SIG-M5 (cell line): ENCODE results near the gene BHLHE23.

Source experiments
- DNase-seq: peaks from one replicate; lab custom pipeline; 2025; lab: John Stamatoyannopoulos, UW

The BHLHE23 gene

DNA sequence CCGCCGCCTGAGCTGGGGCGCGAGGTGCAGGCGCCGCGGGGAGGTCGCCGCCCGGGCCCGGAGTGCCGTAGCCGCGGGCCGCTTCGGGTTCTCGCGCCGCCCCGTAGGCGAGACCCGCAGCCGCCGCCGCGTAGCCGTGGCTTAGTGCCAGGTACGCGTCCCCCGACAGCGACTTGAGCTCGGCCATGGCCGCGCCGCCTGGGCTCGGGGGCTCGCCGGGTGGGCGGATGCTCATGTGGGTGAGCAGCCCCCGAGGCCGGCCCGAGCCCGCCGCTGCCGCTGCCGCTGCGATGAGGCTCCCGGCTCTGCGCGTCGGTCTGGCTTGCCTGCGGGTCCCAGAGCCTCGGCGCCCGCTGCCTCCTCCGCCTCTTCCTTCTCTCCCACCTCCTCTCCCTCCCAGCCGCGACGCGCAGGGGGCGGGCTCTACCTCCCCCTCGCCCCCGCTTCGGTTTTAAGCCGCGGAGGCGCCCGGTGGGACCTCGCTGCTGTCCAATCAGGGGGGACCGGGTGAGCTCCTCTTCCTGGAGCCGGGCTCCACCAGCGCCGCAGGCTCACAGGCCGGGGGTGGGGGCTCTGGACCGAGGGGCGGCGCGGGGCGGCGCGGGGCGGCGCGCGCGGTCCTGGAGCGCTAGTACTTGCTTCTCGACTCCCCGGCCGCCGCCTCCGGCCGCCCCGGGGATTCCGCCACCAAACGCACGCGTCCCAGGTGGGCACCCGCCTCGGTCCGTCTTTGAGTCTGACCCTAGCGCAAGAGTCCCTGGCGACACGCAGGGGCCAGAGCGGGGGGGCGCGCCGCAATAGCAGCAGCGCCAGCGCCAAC is at the start of gene BHLHE23:
TSS of gene BHLHE23 (minus strand) at position 425 of the 820 bp plus-strand sequence. CDS start at position 235, 190 bp downstream.
- no peak for DNase-seq

GRCh38 chr20:63055575-63056235 is 48.9 kb upstream of the BHLHE23 start:
- DNase-seq = no peak

- DNase-seq = no peak
Measured at GRCh38 chr20:63054681-63055240, 48.0 kb upstream of the BHLHE23 start.

GRCh38 chr20:63054103-63054474 is 47.3 kb upstream of the BHLHE23 start:
- DNase-seq = no peak

- no peak for DNase-seq
Measured at GRCh38 chr20:63053432-63054102, 46.8 kb upstream of the BHLHE23 start.

GRCh38 chr20:63052571-63053431 is 46.0 kb upstream of the BHLHE23 start:
- DNase-seq = no peak

DNA sequence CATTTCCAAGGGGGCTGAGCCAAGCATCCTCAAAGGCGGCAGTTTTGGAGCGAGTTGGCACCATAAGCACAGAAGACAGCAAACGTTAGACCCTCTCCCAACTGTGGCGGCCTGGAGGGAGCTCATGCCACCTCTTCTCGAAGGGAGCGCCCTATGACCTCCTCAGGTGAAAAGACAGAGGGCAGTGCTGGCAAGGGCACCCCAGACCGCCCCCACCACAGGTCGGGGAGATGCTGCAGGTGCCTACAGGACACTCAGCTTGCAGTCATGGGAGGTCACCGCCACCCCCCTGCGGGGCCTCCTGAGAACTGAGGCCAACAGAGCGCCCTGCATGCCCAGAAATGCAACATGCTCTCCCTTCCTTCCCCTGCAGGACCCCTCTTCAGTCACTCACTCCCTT is 45.1 kb upstream of the BHLHE23 start:
- no peak for DNase-seq

- no peak for DNase-seq
Measured at GRCh38 chr20:63051186-63051860, 44.6 kb upstream of the BHLHE23 start.

GRCh38 chr20:63050406-63050805 is 43.6 kb upstream of the BHLHE23 start:
- no peak for DNase-seq

DNA sequence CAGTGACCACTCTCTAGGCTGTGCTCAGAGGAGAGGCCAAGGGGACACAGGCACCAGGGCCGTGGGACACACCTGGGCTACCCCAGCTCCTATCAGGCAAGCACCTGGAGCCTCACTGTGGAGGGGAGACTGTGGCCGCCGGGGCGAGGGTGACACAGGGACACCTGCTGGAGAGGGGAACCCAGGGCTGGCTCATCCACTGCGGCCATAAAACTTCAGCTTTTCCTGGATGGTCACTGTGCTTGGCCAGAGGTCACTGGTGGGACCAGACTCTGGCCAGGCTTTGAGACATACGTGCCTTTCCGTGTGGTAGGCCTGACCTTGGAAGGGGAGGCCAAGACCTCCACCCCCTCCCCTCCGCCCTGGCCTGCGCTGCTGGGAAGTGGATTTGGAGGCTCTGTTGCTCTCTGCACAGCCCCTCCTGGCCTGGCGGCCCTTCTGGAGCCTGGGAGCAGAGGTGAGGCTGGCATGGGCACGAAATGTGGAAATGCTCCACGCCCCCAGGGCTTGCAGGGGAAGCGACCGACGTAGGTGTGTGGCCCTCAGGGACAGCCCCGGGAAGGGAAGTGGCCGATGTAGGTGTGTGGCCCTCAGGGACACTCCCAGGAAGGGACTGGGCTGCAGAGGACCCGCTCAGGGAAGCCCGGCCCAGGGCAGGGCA is 42.9 kb upstream of the BHLHE23 start:
- DNase-seq = no peak

GRCh38 chr20:63049191-63049518 is 42.4 kb upstream of the BHLHE23 start:
- no peak for DNase-seq

DNA sequence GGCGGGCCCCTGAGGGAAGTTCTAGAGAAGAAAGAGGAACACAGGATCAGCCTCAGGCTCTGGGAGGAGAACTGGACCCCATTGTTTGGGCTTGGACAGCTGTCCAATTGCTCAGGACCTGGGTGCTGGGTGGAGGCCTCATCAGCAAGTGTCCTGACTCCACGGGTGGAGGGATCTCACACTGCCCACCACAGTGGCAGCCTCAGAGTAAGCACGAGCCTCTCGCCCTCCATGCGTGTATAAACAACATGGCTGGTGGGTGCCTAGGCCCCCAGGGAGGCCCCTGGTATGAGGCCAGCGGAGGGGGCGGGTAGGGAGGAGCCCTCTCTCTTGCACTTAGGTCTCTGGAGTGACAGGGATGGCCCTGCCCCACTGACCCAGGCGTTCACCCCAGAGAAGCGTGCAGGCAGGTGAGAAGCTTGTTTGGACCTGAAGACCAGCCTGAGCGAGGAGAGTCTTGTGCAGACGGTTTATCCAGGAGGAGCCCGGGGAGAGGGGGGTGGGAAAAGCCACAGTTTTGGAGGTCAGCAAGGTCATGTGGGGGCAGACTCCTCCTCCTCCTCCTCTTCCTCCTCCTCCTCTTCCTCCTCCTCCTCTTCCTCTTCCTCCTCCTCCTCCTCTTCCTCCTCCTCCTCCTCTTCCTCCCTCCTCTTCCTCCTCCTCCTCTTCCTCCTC is 41.9 kb upstream of the BHLHE23 start:
- DNase-seq = no peak

- DNase-seq = no peak
Measured at GRCh38 chr20:63047946-63048345, 41.2 kb upstream of the BHLHE23 start.

- DNase-seq = no peak
Measured at GRCh38 chr20:63047267-63047666, 40.5 kb upstream of the BHLHE23 start.

DNA sequence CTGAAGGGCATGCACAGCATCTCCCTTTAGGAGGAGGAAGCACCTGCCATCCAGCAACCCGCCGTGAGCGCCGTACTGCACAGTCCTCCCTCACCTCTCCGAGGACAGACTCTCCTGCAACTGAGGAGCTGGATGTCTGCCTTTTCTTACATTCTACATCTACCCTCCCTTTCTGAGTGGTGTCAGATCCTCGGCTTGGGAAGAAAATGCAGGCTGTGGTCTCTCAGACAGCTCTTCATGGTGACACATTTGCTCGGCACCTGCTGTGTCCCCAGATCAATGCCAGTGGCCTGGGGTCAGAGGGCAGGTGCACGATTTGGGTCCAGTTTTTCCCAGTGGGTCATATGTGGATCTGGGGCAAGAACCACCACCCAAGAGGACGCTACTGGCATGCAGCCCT is 40.1 kb upstream of the BHLHE23 start:
- DNase-seq = no peak

DNA sequence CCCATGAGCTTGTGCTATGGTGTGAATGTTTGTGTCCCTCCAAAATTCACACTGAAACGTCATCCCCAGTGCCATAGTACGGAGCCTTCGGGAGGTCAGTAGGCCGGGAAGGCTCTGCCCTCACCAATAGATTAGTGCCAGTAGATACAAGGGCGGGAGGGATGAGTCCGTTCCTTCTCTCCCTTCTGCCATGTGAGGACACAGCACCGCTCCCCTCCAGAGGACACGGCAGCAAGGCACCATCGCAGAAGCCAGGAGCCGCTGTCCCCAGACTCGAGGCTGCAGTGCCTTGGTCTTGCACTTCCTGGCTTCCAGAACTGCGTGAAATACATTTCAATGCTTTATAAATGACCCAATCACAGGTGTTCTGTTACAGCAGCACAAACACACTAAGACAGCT is 39.2 kb upstream of the BHLHE23 start:
- no peak for DNase-seq

- DNase-seq = no peak
Measured at GRCh38 chr20:63045401-63045800, 38.6 kb upstream of the BHLHE23 start.

DNA sequence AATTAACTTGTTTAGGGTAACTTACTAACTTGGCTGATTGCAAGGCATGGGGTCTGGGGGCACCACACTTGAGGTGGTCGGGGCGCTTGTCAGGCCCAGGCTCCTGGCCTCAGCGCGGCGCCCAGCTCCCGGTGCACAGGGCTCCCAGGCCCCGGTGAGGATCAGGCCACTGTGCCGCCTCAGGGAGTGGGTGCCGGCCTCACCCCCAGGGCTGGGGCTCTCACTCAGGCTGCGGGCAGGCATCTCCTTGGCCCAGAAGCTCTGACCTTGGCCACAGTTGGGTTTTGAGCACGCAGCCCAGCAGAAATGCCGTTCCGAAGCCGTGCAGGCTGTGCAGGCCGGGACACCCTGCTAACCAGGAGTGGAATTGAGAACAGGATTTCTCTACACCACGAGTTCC is 37.8 kb upstream of the BHLHE23 start:
- DNase-seq = no peak

DNA sequence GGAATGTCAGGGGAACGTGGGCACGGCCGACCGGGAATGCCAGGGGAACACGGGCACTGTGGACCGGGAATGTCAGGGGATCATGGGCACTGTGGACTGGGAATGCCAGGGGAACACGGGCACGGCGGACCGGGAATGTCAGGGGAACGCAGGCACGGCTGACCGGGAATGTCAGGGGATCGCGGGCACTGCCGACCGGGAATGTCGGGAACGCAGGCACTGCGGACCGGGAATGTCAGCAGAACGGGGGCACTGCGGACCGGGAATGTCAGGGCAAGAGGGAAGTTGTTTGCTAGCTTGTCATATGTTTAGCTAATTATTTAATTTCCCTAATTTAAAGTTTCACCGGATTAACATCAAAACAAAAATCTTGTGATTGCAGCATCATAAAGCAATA is 37.4 kb upstream of the BHLHE23 start:
- no peak for DNase-seq
